ENCODE measurements around the gene BANK1.

Gene BANK1

DNA sequence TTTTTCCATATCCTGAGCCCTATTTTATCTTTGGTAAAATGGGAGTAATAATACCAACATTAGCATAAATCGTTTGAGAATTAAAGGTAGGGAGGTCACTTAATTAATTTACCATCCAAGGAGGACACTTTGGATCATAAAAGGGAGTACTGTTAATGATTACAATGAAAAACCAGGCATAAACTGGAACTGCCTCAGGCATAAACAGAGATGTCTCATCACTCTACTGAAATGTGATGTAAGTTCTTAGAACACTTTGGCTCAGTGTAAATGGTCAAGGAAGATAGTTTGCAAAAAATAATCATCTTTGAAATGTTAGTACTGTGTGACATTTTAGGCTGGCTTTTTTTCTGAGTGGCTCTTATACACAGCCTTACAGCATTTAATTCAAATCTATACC, 286.1 kb downstream of the BANK1 start:
- H3K4me3 ChIP-seq (replicated peaks in 1 of 2; ENCODE audit: low read depth in 2 of 2, low read length in 2 of 2), result no peak overlapping the region
- no peak for DNase-seq (ENCODE audit: low read depth in 2 of 2)
- TF ChIP-seq CTCF (IDR thresholded peaks at IDR 0.05; ENCODE audit: low read depth, low read length), result no peak

- H3K4me3 ChIP-seq (replicated peaks in 1 of 2; ENCODE audit: low read depth in 2 of 2, low read length in 2 of 2), result no peak overlapping the region
Observed at GRCh38 chr4:102080184-102080583, 289.7 kb downstream of the BANK1 start.

DNA sequence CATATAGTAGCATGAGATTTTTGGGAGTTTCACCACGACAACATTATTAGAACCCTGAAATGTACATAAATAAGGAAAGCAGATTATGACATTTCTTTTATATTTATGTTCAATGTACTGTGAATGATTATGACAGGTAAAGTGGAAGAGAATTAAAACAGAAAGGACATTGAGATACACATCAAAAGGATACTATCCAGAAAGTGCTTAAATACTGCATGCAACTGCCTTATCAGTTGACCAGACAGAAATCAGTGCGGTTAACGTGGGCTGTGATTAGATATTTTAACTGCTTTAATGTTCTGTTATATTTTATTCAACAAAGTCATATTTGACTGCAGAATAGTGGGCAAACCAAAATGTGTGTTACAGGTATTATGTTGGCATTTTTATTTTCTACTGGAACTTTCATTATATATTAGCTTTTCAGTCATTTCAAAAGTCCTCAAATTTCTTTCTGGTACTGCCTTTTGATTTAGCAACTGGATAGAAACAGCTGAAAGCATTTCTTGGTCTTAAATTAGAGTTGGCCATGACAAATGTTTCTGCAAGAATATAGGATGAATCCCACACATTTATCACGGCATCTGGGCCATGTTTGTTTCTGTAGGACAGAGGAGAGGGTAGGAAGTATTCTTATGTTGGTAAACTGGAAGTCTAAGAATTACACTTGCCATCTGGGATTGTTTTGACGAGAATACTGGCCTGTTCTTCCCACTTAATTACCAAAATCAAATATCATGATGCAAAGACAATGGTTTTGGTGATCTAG, 299.5 kb downstream of the BANK1 start:
- TF ChIP-seq CTCF (IDR thresholded peaks at IDR 0.05; ENCODE audit: low read depth, low read length), result no peak
- DNase-seq (ENCODE audit: low read depth in 2 of 2), result no peak
- no peak overlapping the region for H3K4me3 ChIP-seq (replicated peaks in 1 of 2; ENCODE audit: low read depth in 2 of 2, low read length in 2 of 2)

More at GRCh38 chr4:102080184-102080583, 289.7 kb downstream of the BANK1 start:
- no peak for DNase-seq (ENCODE audit: low read depth in 2 of 2)
- no peak for TF ChIP-seq CTCF (IDR thresholded peaks at IDR 0.05; ENCODE audit: low read depth, low read length)

GRCh38 chr4:102091656-102092055, 301.1 kb downstream of the BANK1 start:
- TF ChIP-seq CTCF (IDR thresholded peaks at IDR 0.05; ENCODE audit: low read depth, low read length), result no peak
- DNase-seq (ENCODE audit: low read depth in 2 of 2), result no peak
- no peak overlapping the region for H3K4me3 ChIP-seq (replicated peaks in 1 of 2; ENCODE audit: low read depth in 2 of 2, low read length in 2 of 2)

- DNase-seq (ENCODE audit: low read depth in 2 of 2), result no peak
Observed at GRCh38 chr4:102094481-102094880, 304.0 kb downstream of the BANK1 start.

GRCh38 chr4:102103368-102103767, 312.8 kb downstream of the BANK1 start:
- no peak for TF ChIP-seq CTCF (IDR thresholded peaks at IDR 0.05; ENCODE audit: low read depth, low read length)
- H3K4me3 ChIP-seq (replicated peaks in 1 of 2; ENCODE audit: low read depth in 2 of 2, low read length in 2 of 2), result no peak overlapping the region
- DNase-seq (ENCODE audit: low read depth in 2 of 2), result no peak

More at GRCh38 chr4:102094481-102094880, 304.0 kb downstream of the BANK1 start:
- TF ChIP-seq CTCF (IDR thresholded peaks at IDR 0.05; ENCODE audit: low read depth, low read length), result no peak
- no peak overlapping the region for H3K4me3 ChIP-seq (replicated peaks in 1 of 2; ENCODE audit: low read depth in 2 of 2, low read length in 2 of 2)

- DNase-seq (ENCODE audit: low read depth in 2 of 2), result no peak
- H3K4me3 ChIP-seq (replicated peaks in 1 of 2; ENCODE audit: low read depth in 2 of 2, low read length in 2 of 2), result no peak overlapping the region
- no peak for TF ChIP-seq CTCF (IDR thresholded peaks at IDR 0.05; ENCODE audit: low read depth, low read length)
Observed at GRCh38 chr4:102104278-102104677, 313.7 kb downstream of the BANK1 start.

All from cardiac fibroblast (primary cell).